Lung (tissue), 12 donors: ENCODE data around the gene SLC24A1. TPM values are rescaled to one million over a fixed set of nuclear protein-coding genes. Genes with fewer than 3 reads are reported as not detected.
A peak's percentile ranks its signal among the peaks of the same experiment; 100 is the strongest.

ENCODE experiments used
- ATAC-seq: fragments of 200-7000 bp; cut with Tn5 transposase; one replicate; pipeline ENCODE4 v1.9.1; 2020; ENCODE audit warnings: moderate number of reproducible peaks; ENCODE audit not compliant: insufficient read depth, low FRiP score
- DNase-seq, 3 donors: peaks; one replicate each; pipeline ENCODE4 v3.0.0-alpha.2; 2013 to 2017
- H3K27ac ChIP-seq, 2 donors: one replicate each; pipeline ENCODE4 v1.5.1; 2013; ENCODE audit warnings: mild to moderate bottlenecking in 2 of 2, moderate library complexity in 2 of 2, control low read depth in 1 of 2, inconsistent platforms in 1 of 2, low read depth in 1 of 2, low read length in 1 of 2
- H3K27me3 ChIP-seq, 3 donors: one replicate each; pipeline ENCODE4 v1.5.1; 2013; ENCODE audit warnings: low read length in 2 of 3; ENCODE audit not compliant: control insufficient read depth in 3 of 3, insufficient read depth in 3 of 3
- H3K36me3 ChIP-seq, 4 donors: one replicate each; pipeline ENCODE4 v1.5.1; 2013; ENCODE audit warnings: low read length in 4 of 4, mild to moderate bottlenecking in 1 of 4, moderate library complexity in 1 of 4; ENCODE audit not compliant: control insufficient read depth in 4 of 4, insufficient read depth in 4 of 4
- H3K4me1 ChIP-seq, 5 donors: one replicate each; pipeline ENCODE4 v1.5.1; 2013; ENCODE audit warnings: low read length in 5 of 5, mild to moderate bottlenecking in 2 of 5, moderate library complexity in 1 of 5; ENCODE audit not compliant: control insufficient read depth in 5 of 5, insufficient read depth in 5 of 5
- H3K4me3 ChIP-seq: one replicate; pipeline ENCODE4 v1.5.1; 2013; ENCODE audit warnings: mild to moderate bottlenecking, control low read depth, moderate library complexity
- H3K9ac ChIP-seq, 2 donors: one replicate each; pipeline ENCODE4 v1.5.1; 2013; ENCODE audit warnings: low read length in 2 of 2, control low read depth in 1 of 2; ENCODE audit not compliant: insufficient read depth in 1 of 2
- H3K9me3 ChIP-seq, 4 donors: one replicate each; pipeline ENCODE4 v1.5.1; 2013; ENCODE audit warnings: low read length in 3 of 4, mild to moderate bottlenecking in 1 of 4, moderate library complexity in 1 of 4; ENCODE audit not compliant: control insufficient read depth in 4 of 4, insufficient read depth in 3 of 4
- WGBS, 2 donors: extraction: QIAGEN DNeasy Blood & Tissue Kit; methylation state at CpG; one replicate each; pipeline ENCODE4 v1.1.7; 2013; 5-methylcytosine and 5-hydroxymethylcytosine counted together
- polyA plus RNA-seq, 2 donors: library from polyadenylated mRNA; stranded (reverse); fragments of 200-250 nt; gene quantifications; one replicate each; pipeline ENCODE4 v1.2.1, GENCODE V29; 2013
- total RNA-seq, 2 donors: library from RNA; depleted of rRNA in 1 of 2; stranded (reverse); fragments of >200 nt in 1 of 2; gene quantifications; one replicate each; pipeline ENCODE4 v1.2.1, GENCODE V29; 2014 to 2021
- TF ChIP-seq, protein P1 (sequence below): IDR thresholded peaks from 2 replicates; pipeline ENCODE4 v1.5.1; 2012; ENCODE audit warnings: mild to moderate bottlenecking; ENCODE audit errors: control extremely low read depth, extremely low read depth
- donor health status: control.
- donor health status: control.
- donor health status: Bipolar disorder and iron deficiency.
- donor health status: healthy.
- donor health status: DM: yes; HTN: yes; CAD: no.

SLC24A1 gene
- total and polyA plus RNA-seq, 4 donors = 4.0 to 12.6 (median 7.8) TPM

DNA sequence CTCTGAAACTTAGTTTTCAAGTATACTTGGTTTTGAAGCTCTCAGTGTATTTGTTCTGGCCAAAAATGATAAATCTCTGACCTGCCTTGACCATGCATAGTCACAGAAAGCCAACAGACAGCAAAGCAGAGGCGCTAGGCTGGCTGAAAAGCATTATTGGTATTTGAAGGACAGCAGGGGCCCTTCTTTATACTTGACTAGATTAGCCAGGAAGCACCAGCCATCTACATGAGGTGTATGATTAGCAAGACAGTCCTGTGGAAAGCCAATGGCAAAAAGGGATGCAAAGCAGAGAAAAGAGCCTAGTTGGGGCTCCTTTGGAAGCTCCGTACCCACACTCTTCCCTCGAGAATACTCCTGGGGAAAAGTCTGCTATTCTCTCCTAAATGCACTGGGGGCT is 7.8 kb downstream of the SLC24A1 start:
- WGBS, 2 donors = 90 to 95% methylated on average over 3 of the region's 3 CpGs
- Histone ChIP-seq H3K27ac (no peak overlapping the region), H3K4me3 (no peak overlapping the region), H3K9ac (no peak overlapping the region), H3K9me3 (no peaks in the 10 kb centered on the region), H3K27me3 (no peaks in the 10 kb centered on the region), H3K36me3 (peaks cover 0 to 12% (median 3%) of the 10 kb centered on the region in 4 donors), H3K4me1 (peaks cover 0 to 61% (median 12%) of the 10 kb centered on the region in 5 donors)
- TF ChIP-seq, protein P1, sequence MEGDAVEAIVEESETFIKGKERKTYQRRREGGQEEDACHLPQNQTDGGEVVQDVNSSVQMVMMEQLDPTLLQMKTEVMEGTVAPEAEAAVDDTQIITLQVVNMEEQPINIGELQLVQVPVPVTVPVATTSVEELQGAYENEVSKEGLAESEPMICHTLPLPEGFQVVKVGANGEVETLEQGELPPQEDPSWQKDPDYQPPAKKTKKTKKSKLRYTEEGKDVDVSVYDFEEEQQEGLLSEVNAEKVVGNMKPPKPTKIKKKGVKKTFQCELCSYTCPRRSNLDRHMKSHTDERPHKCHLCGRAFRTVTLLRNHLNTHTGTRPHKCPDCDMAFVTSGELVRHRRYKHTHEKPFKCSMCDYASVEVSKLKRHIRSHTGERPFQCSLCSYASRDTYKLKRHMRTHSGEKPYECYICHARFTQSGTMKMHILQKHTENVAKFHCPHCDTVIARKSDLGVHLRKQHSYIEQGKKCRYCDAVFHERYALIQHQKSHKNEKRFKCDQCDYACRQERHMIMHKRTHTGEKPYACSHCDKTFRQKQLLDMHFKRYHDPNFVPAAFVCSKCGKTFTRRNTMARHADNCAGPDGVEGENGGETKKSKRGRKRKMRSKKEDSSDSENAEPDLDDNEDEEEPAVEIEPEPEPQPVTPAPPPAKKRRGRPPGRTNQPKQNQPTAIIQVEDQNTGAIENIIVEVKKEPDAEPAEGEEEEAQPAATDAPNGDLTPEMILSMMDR = no peak
- ATAC-seq (no peak), DNase-seq (no peak)

DNA sequence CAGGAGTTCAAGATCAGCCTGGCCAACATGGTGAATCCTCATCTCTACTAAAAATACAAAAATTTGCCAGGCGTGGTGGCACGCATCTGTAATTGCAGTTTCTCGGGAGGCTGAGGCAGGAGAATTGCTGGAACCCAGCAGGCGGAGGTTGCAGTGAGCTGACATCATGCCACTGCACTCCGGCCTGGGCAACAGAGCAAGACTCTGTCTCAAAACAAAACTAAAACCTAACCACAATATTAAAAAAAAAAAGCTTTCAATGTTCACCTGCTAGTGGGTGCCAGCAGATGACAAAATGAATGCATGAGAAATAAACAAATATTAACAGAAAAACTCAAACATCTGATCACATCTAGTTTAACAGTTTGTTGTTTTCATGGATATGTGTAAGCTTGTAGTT is 9.0 kb downstream of the SLC24A1 start:
- Histone ChIP-seq H3K36me3 (peaks cover 0 to 1% (median 0%) of the 10 kb centered on the region in 4 donors), H3K27ac (no peak overlapping the region), H3K9ac (no peak overlapping the region), H3K27me3 (no peaks in the 10 kb centered on the region), H3K4me3 (no peak overlapping the region), H3K4me1 (peaks cover 0 to 64% (median 12%) of the 10 kb centered on the region in 5 donors), H3K9me3 (no peaks in the 10 kb centered on the region)
- ATAC-seq (no peak), DNase-seq (no peak)
- TF ChIP-seq, protein P1 = no peak
- 88 to 93% methylated on average over 5 of the region's 5 CpGs for WGBS, 2 donors

DNA sequence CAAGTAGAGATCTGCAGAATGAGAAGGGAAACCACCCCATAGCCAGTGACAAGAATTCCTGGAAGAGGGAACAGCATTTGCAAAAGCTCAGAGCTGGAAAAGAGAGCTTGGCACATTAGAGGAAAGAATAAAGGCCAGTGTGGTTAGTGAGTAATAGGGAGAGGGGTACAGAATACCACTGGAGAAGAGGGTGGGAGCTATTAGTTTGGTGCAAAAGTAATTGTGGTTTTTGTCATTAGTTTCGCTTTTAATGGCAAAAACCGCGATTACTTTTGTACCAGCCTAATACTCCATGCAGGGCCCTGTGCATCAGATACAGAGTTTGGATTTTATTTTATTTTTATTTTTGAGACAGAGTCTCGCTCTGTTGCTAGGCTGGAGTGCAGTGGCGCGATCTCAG is 9.8 kb downstream of the SLC24A1 start:
- WGBS, 2 donors = 92 to 98% methylated on average over 6 of the region's 6 CpGs
- ATAC-seq (no peak), DNase-seq (no peak)
- H3K36me3 ChIP-seq = no peaks in the 10 kb centered on the region
- TF ChIP-seq, protein P1 = no peak
- H3K9me3 ChIP-seq = no peaks in the 10 kb centered on the region
- no peak overlapping the region for H3K4me3 ChIP-seq
- peaks cover 0 to 61% (median 12%) of the 10 kb centered on the region in 5 donors for H3K4me1 ChIP-seq
- no peak overlapping the region for H3K9ac ChIP-seq
- no peak overlapping the region for H3K27ac ChIP-seq
- H3K27me3 ChIP-seq = no peaks in the 10 kb centered on the region

DNA sequence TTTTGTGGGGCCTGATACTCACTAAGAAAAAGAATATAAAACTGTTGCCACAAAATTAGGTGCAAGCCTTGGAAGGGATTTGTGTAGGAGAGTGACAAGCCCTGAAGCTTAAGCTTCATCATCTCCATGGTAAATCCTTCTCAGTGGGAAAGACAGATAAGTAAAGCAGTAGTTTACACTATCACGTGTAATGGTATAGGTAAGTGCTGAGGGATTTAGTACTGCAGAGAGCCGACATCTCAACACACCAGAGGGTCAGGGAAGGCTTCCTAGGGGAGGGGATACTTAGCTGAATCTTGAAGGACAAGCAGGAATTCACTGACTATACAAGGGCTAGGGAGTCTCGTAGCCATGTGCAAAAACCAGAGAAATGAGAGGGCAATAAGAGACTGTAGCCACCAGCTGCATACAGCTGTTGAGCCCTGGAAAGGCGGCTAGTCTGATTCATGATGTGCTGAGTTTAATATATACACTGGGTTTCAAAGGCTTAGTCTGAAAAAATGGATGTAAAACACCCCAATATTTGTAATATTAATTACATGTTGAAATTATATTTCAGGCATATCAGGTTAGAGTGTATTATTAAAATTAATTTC is 11.1 kb downstream of the SLC24A1 start:
- no peak overlapping the region for H3K27ac ChIP-seq
- peak overlapping the region in 1 of 2 donors; percentile 37 for H3K9ac ChIP-seq
- no peak overlapping the region for H3K4me3 ChIP-seq
- TF ChIP-seq, protein P1 = no peak
- ATAC-seq = no peak
- no peaks in the 10 kb centered on the region for H3K36me3 ChIP-seq
- H3K4me1 ChIP-seq = peaks cover 0 to 49% (median 12%) of the 10 kb centered on the region in 5 donors
- H3K9me3 ChIP-seq = no peaks in the 10 kb centered on the region
- peak; percentile 88 to 95 (median 95) for DNase-seq
- whole genome bisulfite sequencing, 2 donors = 75 to 83% methylated on average over 4 of the region's 4 CpGs
- H3K27me3 ChIP-seq = no peaks in the 10 kb centered on the region
